ENCODE data around the gene CACNA2D4.

The CACNA2D4 gene

GRCh38 chr12:1933342-1934051 is 15.0 kb upstream of the CACNA2D4 start:
- H3K9ac ChIP-seq (ENCODE audit: low read length) = no peak overlapping the region
- no peak overlapping the region for H3K4me3 ChIP-seq (ENCODE audit: low read depth, low read length)
- H3K27me3 ChIP-seq (ENCODE audit: control insufficient read depth, insufficient read depth, low read length) = no peaks in the 10 kb centered on the region
- H3K27ac ChIP-seq (ENCODE audit: low read depth, low read length) = no peak overlapping the region
- no peaks in the 10 kb centered on the region for H3K4me1 ChIP-seq (ENCODE audit: control insufficient read depth, insufficient read depth, low read length)
- no peaks in the 10 kb centered on the region for H3K9me3 ChIP-seq (ENCODE audit: control insufficient read depth, insufficient read depth, low read depth, low read length)
- peaks cover 5% of the 10 kb centered on the region; the same call in 1 of the 2 replicates for H3K36me3 ChIP-seq (ENCODE audit: control insufficient read depth, insufficient read depth, low read length)

- H3K36me3 ChIP-seq (ENCODE audit: control insufficient read depth, insufficient read depth, low read length) = no peaks in the 10 kb centered on the region
- no peaks in the 10 kb centered on the region for H3K27me3 ChIP-seq (ENCODE audit: control insufficient read depth, insufficient read depth, low read length)
- no peaks in the 10 kb centered on the region for H3K9me3 ChIP-seq (ENCODE audit: control insufficient read depth, insufficient read depth, low read depth, low read length)
- no peaks in the 10 kb centered on the region; the same call in 1 of the 2 replicates for H3K4me1 ChIP-seq (ENCODE audit: control insufficient read depth, insufficient read depth, low read length)
- no peak overlapping the region for H3K9ac ChIP-seq (ENCODE audit: low read length)
- no peak overlapping the region for H3K4me3 ChIP-seq (ENCODE audit: low read depth, low read length)
- H3K27ac ChIP-seq (ENCODE audit: low read depth, low read length) = no peak overlapping the region
Measured at GRCh38 chr12:1932264-1932777, 13.9 kb upstream of the CACNA2D4 start.

- no peaks in the 10 kb centered on the region for H3K27me3 ChIP-seq (ENCODE audit: control insufficient read depth, insufficient read depth, low read length)
- no peak overlapping the region for H3K4me3 ChIP-seq (ENCODE audit: low read depth, low read length)
- H3K27ac ChIP-seq (ENCODE audit: low read depth, low read length) = no peak overlapping the region
- no peak overlapping the region for H3K9ac ChIP-seq (ENCODE audit: low read length)
- no peaks in the 10 kb centered on the region for H3K9me3 ChIP-seq (ENCODE audit: control insufficient read depth, insufficient read depth, low read depth, low read length)
- H3K36me3 ChIP-seq (ENCODE audit: control insufficient read depth, insufficient read depth, low read length) = no peaks in the 10 kb centered on the region
- no peaks in the 10 kb centered on the region; the same call in 1 of the 2 replicates for H3K4me1 ChIP-seq (ENCODE audit: control insufficient read depth, insufficient read depth, low read length)
Measured at GRCh38 chr12:1931642-1932041, 13.2 kb upstream of the CACNA2D4 start.

GRCh38 chr12:1930803-1931597 is 12.5 kb upstream of the CACNA2D4 start:
- no peak overlapping the region for H3K9ac ChIP-seq (ENCODE audit: low read length)
- no peaks in the 10 kb centered on the region for H3K9me3 ChIP-seq (ENCODE audit: control insufficient read depth, insufficient read depth, low read depth, low read length)
- no peaks in the 10 kb centered on the region; the same call in 1 of the 2 replicates for H3K4me1 ChIP-seq (ENCODE audit: control insufficient read depth, insufficient read depth, low read length)
- H3K27ac ChIP-seq (ENCODE audit: low read depth, low read length) = no peak overlapping the region
- no peaks in the 10 kb centered on the region for H3K36me3 ChIP-seq (ENCODE audit: control insufficient read depth, insufficient read depth, low read length)
- no peaks in the 10 kb centered on the region for H3K27me3 ChIP-seq (ENCODE audit: control insufficient read depth, insufficient read depth, low read length)
- H3K4me3 ChIP-seq (ENCODE audit: low read depth, low read length) = no peak overlapping the region

- Histone ChIP-seq H3K36me3 (ENCODE audit: control insufficient read depth, insufficient read depth, low read length) (no peaks in the 10 kb centered on the region), H3K9ac (ENCODE audit: low read length) (no peak overlapping the region), H3K27ac (ENCODE audit: low read depth, low read length) (no peak overlapping the region), H3K4me1 (ENCODE audit: control insufficient read depth, insufficient read depth, low read length) (no peaks in the 10 kb centered on the region; the same call in 1 of the 2 replicates), H3K4me3 (ENCODE audit: low read depth, low read length) (no peak overlapping the region), H3K9me3 (ENCODE audit: control insufficient read depth, insufficient read depth, low read depth, low read length) (no peaks in the 10 kb centered on the region), H3K27me3 (ENCODE audit: control insufficient read depth, insufficient read depth, low read length) (no peaks in the 10 kb centered on the region)
Measured at GRCh38 chr12:1929985-1930802, 11.7 kb upstream of the CACNA2D4 start.

- Histone ChIP-seq H3K27ac (ENCODE audit: low read depth, low read length) (no peak overlapping the region), H3K9me3 (ENCODE audit: control insufficient read depth, insufficient read depth, low read depth, low read length) (no peaks in the 10 kb centered on the region), H3K27me3 (ENCODE audit: control insufficient read depth, insufficient read depth, low read length) (no peaks in the 10 kb centered on the region), H3K36me3 (ENCODE audit: control insufficient read depth, insufficient read depth, low read length) (no peaks in the 10 kb centered on the region), H3K4me3 (ENCODE audit: low read depth, low read length) (no peak overlapping the region), H3K9ac (ENCODE audit: low read length) (no peak overlapping the region), H3K4me1 (ENCODE audit: control insufficient read depth, insufficient read depth, low read length) (no peaks in the 10 kb centered on the region; the same call in 1 of the 2 replicates)
Measured at GRCh38 chr12:1929241-1929984, 11.0 kb upstream of the CACNA2D4 start.

- Histone ChIP-seq H3K9me3 (ENCODE audit: control insufficient read depth, insufficient read depth, low read depth, low read length) (no peaks in the 10 kb centered on the region), H3K9ac (ENCODE audit: low read length) (no peak overlapping the region), H3K36me3 (ENCODE audit: control insufficient read depth, insufficient read depth, low read length) (no peaks in the 10 kb centered on the region), H3K27ac (ENCODE audit: low read depth, low read length) (no peak overlapping the region), H3K27me3 (ENCODE audit: control insufficient read depth, insufficient read depth, low read length) (no peaks in the 10 kb centered on the region), H3K4me1 (ENCODE audit: control insufficient read depth, insufficient read depth, low read length) (no peaks in the 10 kb centered on the region; the same call in 1 of the 2 replicates), H3K4me3 (ENCODE audit: low read depth, low read length) (no peak overlapping the region)
Measured at GRCh38 chr12:1928439-1929121, 10.1 kb upstream of the CACNA2D4 start.

- H3K4me1 ChIP-seq (ENCODE audit: control insufficient read depth, insufficient read depth, low read length) = no peaks in the 10 kb centered on the region; the same call in 1 of the 2 replicates
- no peak overlapping the region for H3K4me3 ChIP-seq (ENCODE audit: low read depth, low read length)
- H3K9me3 ChIP-seq (ENCODE audit: control insufficient read depth, insufficient read depth, low read depth, low read length) = no peaks in the 10 kb centered on the region
- H3K27ac ChIP-seq (ENCODE audit: low read depth, low read length) = no peak overlapping the region
- H3K9ac ChIP-seq (ENCODE audit: low read length) = no peak overlapping the region
- H3K27me3 ChIP-seq (ENCODE audit: control insufficient read depth, insufficient read depth, low read length) = no peaks in the 10 kb centered on the region
- H3K36me3 ChIP-seq (ENCODE audit: control insufficient read depth, insufficient read depth, low read length) = no peaks in the 10 kb centered on the region
Measured at GRCh38 chr12:1927751-1928351, 9.4 kb upstream of the CACNA2D4 start.

- H3K36me3 ChIP-seq (ENCODE audit: control insufficient read depth, insufficient read depth, low read length) = no peaks in the 10 kb centered on the region
- H3K4me1 ChIP-seq (ENCODE audit: control insufficient read depth, insufficient read depth, low read length) = no peaks in the 10 kb centered on the region; the same call in 1 of the 2 replicates
- no peaks in the 10 kb centered on the region for H3K9me3 ChIP-seq (ENCODE audit: control insufficient read depth, insufficient read depth, low read depth, low read length)
- H3K27me3 ChIP-seq (ENCODE audit: control insufficient read depth, insufficient read depth, low read length) = no peaks in the 10 kb centered on the region
- H3K4me3 ChIP-seq (ENCODE audit: low read depth, low read length) = no peak overlapping the region
- H3K27ac ChIP-seq (ENCODE audit: low read depth, low read length) = no peak overlapping the region
- no peak overlapping the region for H3K9ac ChIP-seq (ENCODE audit: low read length)
Measured at GRCh38 chr12:1927051-1927680, 8.7 kb upstream of the CACNA2D4 start.

Measured in HUES6 (cell line).